K562 (cell line): ENCODE results near the gene SFI1. TPM values are rescaled to one million over a fixed set of nuclear protein-coding genes. Genes with fewer than 3 reads are reported as not detected.

Source experiments
- CREB1 ChIP-seq, 2 experiments: sonication (generic) in 1 of 2; formaldehyde crosslinking in 1 of 2; IDR thresholded peaks; 2 replicates each; pipeline versions ENCODE4 v1.6.1 to v1.8.0; 2012 to 2022; ENCODE audit warnings: inconsistent platforms in 1 of 2, mild to moderate bottlenecking in 1 of 2, missing genetic modification reagents in 1 of 2, moderate library complexity in 1 of 2
- FOXA1 ChIP-seq: fragments of 450-650 bp; IDR thresholded peaks from 2 replicates; pipeline ENCODE4 v1.6.1; 2016; ENCODE audit warnings: mild to moderate bottlenecking, borderline replicate concordance
- KDM1A ChIP-seq, 2 experiments: fragments of 450-650 bp; IDR thresholded peaks; 2 replicates each; pipeline ENCODE4 v1.6.1; 2016; ENCODE audit warnings: mild to moderate bottlenecking in 2 of 2
- PHB ChIP-seq: fragments of 250-450 bp; sonication (Bioruptor Pico); IDR thresholded peaks from 2 replicates; pipeline ENCODE4 v1.5.0; 2021
- POLR2G ChIP-seq: fragments of 200-400 bp; formaldehyde crosslinking; IDR thresholded peaks from 2 replicates; pipeline ENCODE4 v1.6.1; 2017; ENCODE audit warnings: low read depth, mild to moderate bottlenecking, antibody characterized with exemption, low read length, moderate library complexity
- PTTG1 ChIP-seq: fragments of 450-650 bp; IDR thresholded peaks from 2 replicates; pipeline ENCODE4 v1.6.1; 2016; ENCODE audit warnings: low read depth, mild to moderate bottlenecking, missing genetic modification characterization, missing compliant biosample characterization
- PURB ChIP-seq: sonication (generic); formaldehyde crosslinking; IDR thresholded peaks from 2 replicates; pipeline ENCODE4 v1.9.0; 2021; ENCODE audit warnings: low read depth, mild to moderate bottlenecking, missing genetic modification reagents
- RBM14 ChIP-seq: fragments of 200-400 bp; formaldehyde crosslinking; IDR thresholded peaks from 2 replicates; pipeline ENCODE4 v1.6.1; 2018; ENCODE audit warnings: low read depth, mild to moderate bottlenecking, low read length, moderate library complexity, borderline replicate concordance; ENCODE audit not compliant: insufficient read depth
- RBM22 ChIP-seq: fragments of 200-400 bp; formaldehyde crosslinking; IDR thresholded peaks from 2 replicates; pipeline ENCODE4 v1.6.1; 2018; ENCODE audit warnings: low read length, low read depth; ENCODE audit not compliant: poor library complexity, severe bottlenecking
- SP1 ChIP-seq: sonication (generic); formaldehyde crosslinking; IDR thresholded peaks from 2 replicates; pipeline ENCODE4 v1.8.1; 2022; ENCODE audit warnings: mild to moderate bottlenecking, missing genetic modification reagents
- STAG1 ChIP-seq: sonication (generic); formaldehyde crosslinking; IDR thresholded peaks from 2 replicates; pipeline ENCODE4 v1.5.0; 2020; ENCODE audit warnings: missing genetic modification reagents, borderline replicate concordance
- TEAD1 ChIP-seq, 2 experiments: fragments of 450-650 bp in 1 of 2; sonication (generic) in 1 of 2; formaldehyde crosslinking; IDR thresholded peaks; 2 replicates each; pipeline versions ENCODE4 v1.4.0 to v1.8.0; 2020 to 2022; ENCODE audit warnings: mild to moderate bottlenecking in 2 of 2, missing genetic modification reagents in 1 of 2
- TGIF2 ChIP-seq: sonication (generic); formaldehyde crosslinking; IDR thresholded peaks from 2 replicates; pipeline ENCODE4 v1.8.1; 2022; ENCODE audit warnings: mild to moderate bottlenecking, missing genetic modification reagents, moderate library complexity
- ZFPM2 ChIP-seq: fragments of 250-450 bp; sonication (Bioruptor Pico); IDR thresholded peaks from 2 replicates; pipeline ENCODE4 v1.5.1; 2022; ENCODE audit warnings: mild to moderate bottlenecking
- ZFX ChIP-seq: sonication (generic); formaldehyde crosslinking; IDR thresholded peaks from 2 replicates; pipeline ENCODE4 v1.8.0; 2022; ENCODE audit warnings: mild to moderate bottlenecking, missing genetic modification reagents, moderate library complexity
- ZNF184 ChIP-seq: sonication (generic); formaldehyde crosslinking; IDR thresholded peaks from 2 replicates; pipeline ENCODE4 v1.5.0; 2020; ENCODE audit warnings: missing genetic modification reagents
- ZNF263 ChIP-seq: sonication (generic); formaldehyde crosslinking; IDR thresholded peaks from 2 replicates; pipeline ENCODE4 v1.8.0; 2022; ENCODE audit warnings: mild to moderate bottlenecking, missing genetic modification reagents, borderline replicate concordance
- ZNF431 ChIP-seq: sonication (generic); formaldehyde crosslinking; IDR thresholded peaks from 2 replicates; pipeline ENCODE4 v1.8.0; 2022; ENCODE audit warnings: mild to moderate bottlenecking, missing genetic modification reagents
- ZNF76 ChIP-seq: fragments of 250-450 bp; sonication (Bioruptor Pico); IDR thresholded peaks from 2 replicates; pipeline ENCODE4 v1.4.0; 2020; ENCODE audit warnings: mild to moderate bottlenecking, moderate library complexity, borderline replicate concordance
- polyA plus RNA-seq, 8 experiments: library from polyadenylated mRNA; depleted of rRNA in 4 of 8; stranded (reverse) in 5 of 8; unstranded in 3 of 8; fragments of >200 nt; fragmentation: Nextera tagmentation in 2 of 8; fragmentation: Illumina TruSeq in 1 of 8; extraction: Ambion mirVana in 2 of 8; extraction: Trizol in 1 of 8; gene quantifications; 2 replicates each; pipeline versions ENCODE4 v1.2.1 to v1.2.3, GENCODE V29; 2011 to 2014; ENCODE audit warnings: inconsistent platforms in 1 of 8, missing spikeins in 1 of 8
- total RNA-seq, 7 experiments: library from RNA; depleted of rRNA in 6 of 7; stranded (reverse); fragments of >200 nt in 6 of 7; fragmentation: Illumina TruSeq in 2 of 7; extraction: Trizol in 2 of 7; gene quantifications; 2 replicates each; pipeline versions ENCODE4 v1.2.1 to v1.2.3, GENCODE V29; 2011 to 2021; ENCODE audit warnings: low replicate concordance in 1 of 7
- TF ChIP-seq, protein P1 (sequence below): fragments of 450-650 bp; formaldehyde crosslinking; conservative IDR thresholded peaks from 2 replicates; pipeline ENCODE4 v1.4.0; 2022; ENCODE audit warnings: mild to moderate bottlenecking, missing genetic modification characterization
- TF ChIP-seq, protein P2 (sequence below): sonication (generic); formaldehyde crosslinking; IDR thresholded peaks from 2 replicates; pipeline ENCODE4 v1.8.1; 2023; ENCODE audit warnings: mild to moderate bottlenecking, missing genetic modification reagents
- TF ChIP-seq, protein P3 (sequence below): fragments of 250-450 bp; sonication (Bioruptor Pico); IDR thresholded peaks from 2 replicates; pipeline ENCODE4 v1.4.0; 2020; ENCODE audit warnings: borderline replicate concordance

SFI1 gene
- total and polyA plus RNA-seq, 9 of the 15 experiments (the other 6 are each of a cell fraction or from before 2014, with no cell fraction given): 3.0 to 25.6 (median 14.1) TPM

DNA sequence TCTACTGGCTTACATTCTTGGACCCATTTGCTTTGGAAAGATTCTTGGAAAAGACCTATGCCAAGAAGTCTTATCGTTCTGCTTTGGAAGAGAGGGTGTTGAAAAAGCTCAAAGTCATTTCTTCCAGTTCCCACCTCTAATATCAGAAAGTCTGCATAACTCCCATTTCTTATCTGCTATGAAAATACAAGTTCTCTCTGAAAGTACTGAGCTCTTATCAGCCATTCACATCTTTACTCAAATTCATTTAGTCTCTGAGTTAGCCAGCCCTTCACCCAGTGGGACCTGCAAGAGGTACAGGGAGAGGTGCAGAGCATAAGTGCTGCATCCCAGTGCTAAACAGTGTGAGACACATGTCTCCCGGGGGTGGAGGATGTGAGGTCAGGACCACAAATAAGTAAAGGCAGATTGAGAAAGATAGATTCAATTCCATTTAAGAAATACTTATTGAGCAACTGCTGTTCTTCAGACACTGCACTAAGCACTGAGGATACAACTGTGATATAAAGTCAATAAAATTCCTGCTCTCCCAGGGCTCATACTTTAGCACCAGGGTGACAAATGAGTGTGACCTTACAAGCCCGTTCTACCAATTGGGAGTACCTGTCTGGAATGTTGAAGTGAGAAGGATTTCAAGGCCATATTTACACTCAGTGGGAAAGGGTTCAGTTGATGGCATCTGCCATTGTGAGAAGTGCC, 89.0 kb downstream of the SFI1 start (continued):
- TF ChIP-seq, protein P1, sequence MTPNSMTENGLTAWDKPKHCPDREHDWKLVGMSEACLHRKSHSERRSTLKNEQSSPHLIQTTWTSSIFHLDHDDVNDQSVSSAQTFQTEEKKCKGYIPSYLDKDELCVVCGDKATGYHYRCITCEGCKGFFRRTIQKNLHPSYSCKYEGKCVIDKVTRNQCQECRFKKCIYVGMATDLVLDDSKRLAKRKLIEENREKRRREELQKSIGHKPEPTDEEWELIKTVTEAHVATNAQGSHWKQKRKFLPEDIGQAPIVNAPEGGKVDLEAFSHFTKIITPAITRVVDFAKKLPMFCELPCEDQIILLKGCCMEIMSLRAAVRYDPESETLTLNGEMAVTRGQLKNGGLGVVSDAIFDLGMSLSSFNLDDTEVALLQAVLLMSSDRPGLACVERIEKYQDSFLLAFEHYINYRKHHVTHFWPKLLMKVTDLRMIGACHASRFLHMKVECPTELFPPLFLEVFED: no peak
- TF ChIP-seq RBM14 (no peak), FOXA1 (no peak), RBM22 (no peak), ZNF431 (CRISPR knock-in tag) (no peak), KDM1A (IDR thresholded peaks at IDR 0.05) (no peak), STAG1 (no peak), ZNF263 (no peak), SP1 (CRISPR knock-in tag) (no peak), TGIF2 (CRISPR knock-in tag) (no peak), PTTG1 (tag) (no peak), POLR2G (no peak), CREB1 (IDR thresholded peaks at IDR 0.05) (no peak), CREB1 (CRISPR knock-in tag; IDR thresholded peaks at IDR 0.05) (no peak), PURB (CRISPR knock-in tag) (no peak), ZNF184 (CRISPR knock-in tag) (no peak), TEAD1 (CRISPR knock-in tag; IDR thresholded peaks at IDR 0.05) (no peak), ZNF76 (no peak), ZFX (CRISPR knock-in tag) (no peak), ZFPM2 (CRISPR knock-in tag) (no peak), PHB (CRISPR knock-in tag) (no peak)
- TF ChIP-seq, protein P2, sequence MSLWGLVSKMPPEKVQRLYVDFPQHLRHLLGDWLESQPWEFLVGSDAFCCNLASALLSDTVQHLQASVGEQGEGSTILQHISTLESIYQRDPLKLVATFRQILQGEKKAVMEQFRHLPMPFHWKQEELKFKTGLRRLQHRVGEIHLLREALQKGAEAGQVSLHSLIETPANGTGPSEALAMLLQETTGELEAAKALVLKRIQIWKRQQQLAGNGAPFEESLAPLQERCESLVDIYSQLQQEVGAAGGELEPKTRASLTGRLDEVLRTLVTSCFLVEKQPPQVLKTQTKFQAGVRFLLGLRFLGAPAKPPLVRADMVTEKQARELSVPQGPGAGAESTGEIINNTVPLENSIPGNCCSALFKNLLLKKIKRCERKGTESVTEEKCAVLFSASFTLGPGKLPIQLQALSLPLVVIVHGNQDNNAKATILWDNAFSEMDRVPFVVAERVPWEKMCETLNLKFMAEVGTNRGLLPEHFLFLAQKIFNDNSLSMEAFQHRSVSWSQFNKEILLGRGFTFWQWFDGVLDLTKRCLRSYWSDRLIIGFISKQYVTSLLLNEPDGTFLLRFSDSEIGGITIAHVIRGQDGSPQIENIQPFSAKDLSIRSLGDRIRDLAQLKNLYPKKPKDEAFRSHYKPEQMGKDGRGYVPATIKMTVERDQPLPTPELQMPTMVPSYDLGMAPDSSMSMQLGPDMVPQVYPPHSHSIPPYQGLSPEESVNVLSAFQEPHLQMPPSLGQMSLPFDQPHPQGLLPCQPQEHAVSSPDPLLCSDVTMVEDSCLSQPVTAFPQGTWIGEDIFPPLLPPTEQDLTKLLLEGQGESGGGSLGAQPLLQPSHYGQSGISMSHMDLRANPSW: no peak
- TF ChIP-seq, protein P3, sequence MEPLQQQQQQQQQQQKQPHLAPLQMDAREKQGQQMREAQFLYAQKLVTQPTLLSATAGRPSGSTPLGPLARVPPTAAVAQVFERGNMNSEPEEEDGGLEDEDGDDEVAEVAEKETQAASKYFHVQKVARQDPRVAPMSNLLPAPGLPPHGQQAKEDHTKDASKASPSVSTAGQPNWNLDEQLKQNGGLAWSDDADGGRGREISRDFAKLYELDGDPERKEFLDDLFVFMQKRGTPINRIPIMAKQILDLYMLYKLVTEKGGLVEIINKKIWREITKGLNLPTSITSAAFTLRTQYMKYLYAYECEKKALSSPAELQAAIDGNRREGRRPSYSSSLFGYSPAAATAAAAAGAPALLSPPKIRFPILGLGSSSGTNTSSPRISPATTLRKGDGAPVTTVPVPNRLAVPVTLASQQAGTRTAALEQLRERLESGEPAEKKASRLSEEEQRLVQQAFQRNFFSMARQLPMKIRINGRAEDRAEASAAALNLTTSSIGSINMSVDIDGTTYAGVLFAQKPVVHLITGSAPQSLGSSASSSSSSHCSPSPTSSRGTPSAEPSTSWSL (CRISPR knock-in tag): no peak
